IMR-90 (cell line): ENCODE measurements around the gene CRYBB2. TPM values are rescaled to one million over a fixed set of nuclear protein-coding genes. Genes with fewer than 3 reads are reported as not detected.

Source experiments
- ATAC-seq: fragments of 200-7000 bp; cut with Tn5 transposase; 2 replicates; pipeline ENCODE4 v1.9.1; 2020; ENCODE audit warnings: low read depth, mild to moderate bottlenecking, moderate library complexity
- BruUV-seq: library from RNA; stranded (reverse); fragments of 400-500 nt; replicated peaks from 2 replicates; lab custom pipeline; 2021; lab: Mats Ljungman, UMichigan
- CTCF ChIA-PET: fragments of 300-600 bp; formaldehyde crosslinking; extraction: SDS; loops from one replicate; lab custom pipeline; 2021; ENCODE audit warnings: antibody characterized with exemption; lab: Yijun Ruan, JAX
- POLR2A ChIA-PET: fragments of 300-600 bp; sonication (Branson Sonifier 250); formaldehyde crosslinking; loops from one replicate; lab custom pipeline; 2022; ENCODE audit warnings: antibody characterized with exemption; ENCODE audit not compliant: unreplicated experiment; lab: Charles Lee
- DNase-seq: peaks from one replicate; pipeline ENCODE4 v3.0.0; 2013
- H2AFZ ChIP-seq: replicated peaks from 2 replicates; pipeline ENCODE3; 2013; ENCODE audit warnings: low read length, mild to moderate bottlenecking; ENCODE audit not compliant: poor library complexity
- H2AK5ac ChIP-seq: 2 replicates; pipeline ENCODE4 v1.6.1; 2013; ENCODE audit warnings: low read depth, low read length, inconsistent platforms
- H2AK9ac ChIP-seq: replicated peaks from 2 replicates; pipeline ENCODE3; 2013; ENCODE audit warnings: mild to moderate bottlenecking, low read depth, low read length, moderate library complexity; ENCODE audit not compliant: poor library complexity
- H2BK120ac ChIP-seq: 2 replicates; pipeline ENCODE4 v1.6.1; 2013; ENCODE audit warnings: low read depth, low read length, inconsistent platforms
- H2BK15ac ChIP-seq: 3 replicates; pipeline ENCODE4 v1.6.1; 2013; ENCODE audit warnings: low read depth, low read length, inconsistent platforms
- H2BK20ac ChIP-seq: 2 replicates; pipeline ENCODE4 v1.6.1; 2013; ENCODE audit warnings: low read depth, mild to moderate bottlenecking, inconsistent platforms, low read length, moderate library complexity
- H2BK5ac ChIP-seq: 2 replicates; pipeline ENCODE4 v1.6.1; 2013; ENCODE audit warnings: mild to moderate bottlenecking, low read depth, low read length, inconsistent platforms; ENCODE audit not compliant: poor library complexity, severe bottlenecking
- H3K14ac ChIP-seq: replicated peaks from 2 replicates; pipeline ENCODE4 v1.6.1; 2013; ENCODE audit warnings: low read depth, low read length, inconsistent platforms
- H3K18ac ChIP-seq: 2 replicates; pipeline ENCODE4 v1.6.1; 2013; ENCODE audit warnings: low read depth, low read length, control low read depth
- H3K23ac ChIP-seq: 2 replicates; pipeline ENCODE4 v1.6.1; 2013; ENCODE audit warnings: low read depth, low read length, inconsistent platforms
- H3K27ac ChIP-seq: 2 replicates; pipeline ENCODE4 v1.5.1; 2013; ENCODE audit warnings: mild to moderate bottlenecking, control low read depth, low read length; ENCODE audit not compliant: insufficient read depth
- H3K27me3 ChIP-seq: 2 replicates; pipeline ENCODE4 v1.6.1; 2013; ENCODE audit warnings: low read length; ENCODE audit not compliant: control insufficient read depth, insufficient read depth
- H3K36me3 ChIP-seq: 2 replicates; pipeline ENCODE4 v1.6.1; 2013; ENCODE audit warnings: low read length, mixed read lengths; ENCODE audit not compliant: control insufficient read depth, insufficient read depth
- H3K4ac ChIP-seq: 2 replicates; pipeline ENCODE4 v1.6.1; 2013; ENCODE audit warnings: low read depth, low read length, inconsistent platforms
- H3K4me1 ChIP-seq: 2 replicates; pipeline ENCODE4 v1.6.1; 2013; ENCODE audit warnings: low read length, mixed read lengths; ENCODE audit not compliant: control insufficient read depth, insufficient read depth
- H3K4me2 ChIP-seq: 2 replicates; pipeline ENCODE4 v1.6.1; 2013; ENCODE audit warnings: low read depth, mild to moderate bottlenecking, control low read depth, low read length, moderate library complexity
- H3K4me3 ChIP-seq: 2 replicates; pipeline ENCODE4 v1.5.1; 2013; ENCODE audit warnings: low read depth, mild to moderate bottlenecking, control low read depth, low read length, moderate library complexity; ENCODE audit not compliant: insufficient read depth
- H3K56ac ChIP-seq: 2 replicates; pipeline ENCODE4 v1.6.1; 2013; ENCODE audit warnings: low read length, inconsistent platforms; ENCODE audit not compliant: insufficient read depth; ENCODE audit errors: extremely low read depth
- H3K79me1 ChIP-seq, 2 experiments: 2 replicates each; pipeline ENCODE4 v1.6.1; 2013; ENCODE audit warnings: low read length in 2 of 2, inconsistent platforms in 1 of 2, low read depth in 1 of 2
- H3K9ac ChIP-seq: 2 replicates; pipeline ENCODE4 v1.6.1; 2013; ENCODE audit warnings: low read depth, low read length, control low read depth
- H3K9me1 ChIP-seq: 2 replicates; pipeline ENCODE4 v1.6.1; 2013; ENCODE audit warnings: low read length, inconsistent platforms; ENCODE audit not compliant: insufficient read depth
- H3K9me3 ChIP-seq: 2 replicates; pipeline ENCODE4 v1.6.1; 2013; ENCODE audit warnings: low read length; ENCODE audit not compliant: control insufficient read depth, insufficient read depth
- H4K20me1 ChIP-seq: 2 replicates; pipeline ENCODE4 v1.6.1; 2013; ENCODE audit warnings: low read length, inconsistent platforms; ENCODE audit not compliant: insufficient read depth
- H4K5ac ChIP-seq: 2 replicates; pipeline ENCODE4 v1.6.1; 2013; ENCODE audit warnings: mild to moderate bottlenecking, low read depth, low read length, control low read depth
- H4K8ac ChIP-seq, 2 experiments: 2 replicates each; pipeline ENCODE4 v1.6.1; 2013; ENCODE audit warnings: low read depth in 2 of 2, low read length in 2 of 2, control low read depth in 1 of 2, inconsistent platforms in 1 of 2
- H4K91ac ChIP-seq: 2 replicates; pipeline ENCODE4 v1.6.1; 2013; ENCODE audit warnings: low read depth, low read length, inconsistent platforms; ENCODE audit not compliant: insufficient read depth
- MXI1 ChIP-seq: IDR thresholded peaks from 2 replicates; pipeline ENCODE4 v1.6.1; 2012; ENCODE audit warnings: low read depth, mild to moderate bottlenecking, low read length, moderate library complexity, borderline replicate concordance
- WGBS, 2 experiments: methylation state at CpG; one replicate each; pipeline versions ENCODE4 v1.1.5 to v1.1.7; 2013; ENCODE audit warnings: missing lambda C conversion rate in 2 of 2; ENCODE audit not compliant: insufficient read length in 1 of 2; ENCODE audit errors: extremely low coverage in 2 of 2; 5-methylcytosine and 5-hydroxymethylcytosine counted together
- dilution Hi-C: fragments of 300-500 bp; cut with HindIII; formaldehyde crosslinking; loops from one replicate; pipeline ENCODE4 v1.14.3; 2018; ENCODE audit warnings: low sequenced_read_pairs; ENCODE audit not compliant: unreplicated experiment
- in situ Hi-C: fragments of 300-500 bp; cut with MboI; formaldehyde crosslinking; loops from 3 replicates; pipeline ENCODE4 v1.14.3; 2019; ENCODE audit warnings: low sequenced_read_pairs, inconsistent platforms, mixed read lengths
- intact Hi-C: fragments of 100-400 bp; cut with micrococcal nuclease; formaldehyde crosslinking; loops from 2 replicates; pipeline ENCODE4 v1.10.0; 2022
- polyA plus RNA-seq, 3 experiments: library from polyadenylated mRNA; depleted of rRNA; stranded (reverse); fragments of >200 nt; gene quantifications; 2 replicates each; pipeline ENCODE4 v1.2.3, GENCODE V29; 2012; ENCODE audit warnings: low replicate concordance in 1 of 3
- total RNA-seq: library from RNA; depleted of rRNA; stranded (reverse); fragments of >200 nt; gene quantifications from 2 replicates; pipeline ENCODE4 v1.2.3, GENCODE V29; 2012

CRYBB2 gene
- total and polyA plus RNA-seq, 2 of the 4 experiments (the other 2 are of a cell fraction) = not detected

GRCh38 chr22:25193548-25193947, 25.9 kb upstream of the CRYBB2 start:
- intact Hi-C loops (no loop called here), dilution Hi-C loops (no loop called here), in situ Hi-C loops (no loop called here)
- Histone ChIP-seq H3K36me3 (no peaks in the 10 kb centered on the region), H3K14ac (no peak overlapping the region), H3K9me3 (no peaks in the 10 kb centered on the region), H4K5ac (no peak overlapping the region), H4K91ac (no peak overlapping the region), H2AFZ (no peak overlapping the region), H2BK5ac (no peak overlapping the region), H3K4me3 (no peak overlapping the region), H4K8ac (no peak overlapping the region), H3K18ac (no peak overlapping the region), H2BK120ac (no peak overlapping the region), H3K4me2 (no peak overlapping the region), H2BK15ac (no peak overlapping the region), H3K79me1 (no peaks in the 10 kb centered on the region), H2AK9ac (no peak overlapping the region), H2BK20ac (no peak overlapping the region), H3K4ac (no peak overlapping the region), H3K56ac (no peak overlapping the region), H3K27me3 (no peaks in the 10 kb centered on the region), H3K9me1 (no peaks in the 10 kb centered on the region), H3K23ac (no peak overlapping the region), H2AK5ac (no peak overlapping the region), H3K4me1 (no peaks in the 10 kb centered on the region), H4K20me1 (no peaks in the 10 kb centered on the region), H3K27ac (no peak overlapping the region), H3K9ac (no peak overlapping the region)
- ATAC-seq (no peak), DNase-seq (no peak)
- ChIA-PET CTCF (no interaction called here), POLR2A (no interaction called here)
- no CpG with 5 or more reads among the region's 3 CpGs for WGBS, 2 experiments
- TF ChIP-seq MXI1 = no peak
- no TSS peak for BruUV-seq
